Gastroesophageal sphincter (tissue), 4 donors: ENCODE data around the gene STC2. TPM values are rescaled to one million over a fixed set of nuclear protein-coding genes. Genes with fewer than 3 reads are reported as not detected.

ENCODE experiments used
- ATAC-seq: fragments of 150-250 bp; one replicate; pipeline ENCODE4 v1.9.1; 2016; ENCODE audit warnings: mild to moderate bottlenecking, moderate library complexity
- H3K27ac ChIP-seq, 4 donors: fragments of 200-600 bp; sonication (generic) in 3 of 4; 1 replicate in 3 of 4; 2 replicates in 1 of 4; pipeline ENCODE4 v1.5.1; 2016 to 2019
- H3K27me3 ChIP-seq: fragments of 200-600 bp; sonication (generic); one replicate; pipeline ENCODE4 v1.5.1; 2019
- H3K36me3 ChIP-seq, 2 donors: fragments of 200-600 bp; sonication (generic); one replicate each; pipeline ENCODE4 v1.5.1; 2019; ENCODE audit warnings: control low read depth in 1 of 2
- H3K4me1 ChIP-seq, 3 donors: fragments of 200-600 bp; sonication (generic); 1 replicate in 2 of 3; 2 replicates in 1 of 3; pipeline ENCODE4 v1.5.1; 2016 to 2019; ENCODE audit warnings: control low read depth in 2 of 3
- H3K4me3 ChIP-seq, 2 donors: fragments of 200-600 bp; sonication (generic); one replicate each; pipeline ENCODE4 v1.5.1; 2019; ENCODE audit warnings: mild to moderate bottlenecking in 1 of 2, moderate library complexity in 1 of 2
- H3K9me3 ChIP-seq, 3 donors: fragments of 200-600 bp; sonication (generic); one replicate each; pipeline ENCODE4 v1.5.1; 2017 to 2019; ENCODE audit warnings: control low read depth in 2 of 3
- EP300 ChIP-seq: sonication (generic); formaldehyde crosslinking; IDR thresholded peaks from one replicate; pipeline ENCODE4 v1.6.1; 2017; ENCODE audit warnings: antibody characterized with exemption, mild to moderate bottlenecking
- POLR2A ChIP-seq, 2 donors: fragments of 450-650 bp; IDR thresholded peaks; one replicate each; pipeline ENCODE4 v1.6.1; 2017; ENCODE audit warnings: antibody characterized with exemption in 2 of 2, mild to moderate bottlenecking in 2 of 2, moderate library complexity in 1 of 2
- POLR2AphosphoS5 ChIP-seq: sonication (generic); formaldehyde crosslinking; IDR thresholded peaks from one replicate; pipeline ENCODE4 v1.6.1; 2017; ENCODE audit warnings: antibody characterized with exemption
- WGBS, 2 donors: methylation state at CpG; one replicate each; pipeline ENCODE4 v1.1.5; 2018; ENCODE audit warnings: low coverage in 1 of 2; 5-methylcytosine and 5-hydroxymethylcytosine counted together
- total RNA-seq, 4 donors: library from RNA; depleted of rRNA; stranded (reverse); fragments of >200 nt; gene quantifications; one replicate each; pipeline ENCODE4 v1.1.0, GENCODE V29; 2016
- TF ChIP-seq, protein P1 (sequence below), 4 experiments: fragments of 200-600 bp in 2 of 4; fragments of 450-650 bp in 2 of 4; sonication (generic) in 1 of 4; IDR thresholded peaks; one replicate each; pipeline ENCODE4 v1.5.1; 2017 to 2019; ENCODE audit warnings: antibody characterized with exemption in 4 of 4, mild to moderate bottlenecking in 2 of 4, moderate library complexity in 2 of 4

The STC2 gene
- total RNA-seq, 4 donors from 2014 or later: 34.1 to 116 (median 84.6) TPM

DNA sequence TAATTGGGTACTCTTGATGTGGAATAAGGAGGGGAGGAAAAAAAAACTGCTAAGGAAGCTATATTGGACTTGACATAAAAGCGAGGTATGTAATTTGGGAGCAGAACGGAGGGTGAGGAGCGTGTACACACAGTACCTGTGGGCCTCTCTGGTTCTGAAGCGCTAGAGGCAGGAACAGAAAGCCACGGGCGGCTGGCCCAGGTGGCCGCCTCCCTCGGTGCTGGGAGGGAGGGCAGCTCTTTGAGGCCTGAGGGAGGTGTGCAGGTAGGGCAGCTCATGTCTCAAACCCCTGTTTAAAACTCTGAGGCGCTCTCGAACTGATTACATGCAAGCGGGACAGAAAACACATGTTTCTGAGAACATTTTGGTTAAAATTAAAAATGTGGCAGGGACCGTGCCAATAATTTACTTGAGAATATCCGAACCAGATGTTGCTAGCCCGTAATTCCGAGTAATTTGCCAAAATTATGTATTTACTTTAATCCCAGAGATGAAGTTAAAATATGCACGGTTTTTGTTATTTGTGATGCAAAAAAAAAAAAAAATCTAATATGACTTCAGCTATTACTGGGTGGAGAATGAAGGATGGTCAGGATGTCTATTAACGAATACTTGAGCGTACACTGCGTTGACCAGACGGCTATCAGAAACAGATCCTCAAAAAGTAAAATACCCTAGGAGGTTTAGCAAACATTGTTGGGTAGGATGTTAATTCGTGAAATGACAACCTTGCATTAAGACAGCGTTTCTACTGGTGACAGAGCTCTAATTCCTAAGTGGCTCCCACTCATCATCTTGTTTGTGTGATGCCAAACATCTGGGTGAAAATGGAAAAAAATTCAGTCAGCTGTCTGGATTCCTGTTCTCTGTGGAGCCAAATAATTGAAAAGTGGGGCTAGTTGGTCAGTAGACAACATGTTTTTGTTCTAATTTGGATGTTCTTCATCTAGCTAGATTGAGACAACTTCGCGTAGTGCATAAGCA, 24.4 kb upstream of the STC2 start:
- no peak for ATAC-seq
- no peak overlapping the region for H3K4me3 ChIP-seq
- H3K36me3 ChIP-seq: no peaks in the 10 kb centered on the region
- TF ChIP-seq POLR2A (IDR thresholded peaks at IDR 0.05) (no peak), EP300 (no peak), POLR2AphosphoS5 (no peak)
- TF ChIP-seq, protein P1, sequence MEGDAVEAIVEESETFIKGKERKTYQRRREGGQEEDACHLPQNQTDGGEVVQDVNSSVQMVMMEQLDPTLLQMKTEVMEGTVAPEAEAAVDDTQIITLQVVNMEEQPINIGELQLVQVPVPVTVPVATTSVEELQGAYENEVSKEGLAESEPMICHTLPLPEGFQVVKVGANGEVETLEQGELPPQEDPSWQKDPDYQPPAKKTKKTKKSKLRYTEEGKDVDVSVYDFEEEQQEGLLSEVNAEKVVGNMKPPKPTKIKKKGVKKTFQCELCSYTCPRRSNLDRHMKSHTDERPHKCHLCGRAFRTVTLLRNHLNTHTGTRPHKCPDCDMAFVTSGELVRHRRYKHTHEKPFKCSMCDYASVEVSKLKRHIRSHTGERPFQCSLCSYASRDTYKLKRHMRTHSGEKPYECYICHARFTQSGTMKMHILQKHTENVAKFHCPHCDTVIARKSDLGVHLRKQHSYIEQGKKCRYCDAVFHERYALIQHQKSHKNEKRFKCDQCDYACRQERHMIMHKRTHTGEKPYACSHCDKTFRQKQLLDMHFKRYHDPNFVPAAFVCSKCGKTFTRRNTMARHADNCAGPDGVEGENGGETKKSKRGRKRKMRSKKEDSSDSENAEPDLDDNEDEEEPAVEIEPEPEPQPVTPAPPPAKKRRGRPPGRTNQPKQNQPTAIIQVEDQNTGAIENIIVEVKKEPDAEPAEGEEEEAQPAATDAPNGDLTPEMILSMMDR (IDR thresholded peaks at IDR 0.05): no peak
- peak overlapping the region in 1 of 4 donors; percentile 36 for H3K27ac ChIP-seq
- H3K9me3 ChIP-seq: peaks cover 0 to 8% (median 0%) of the 10 kb centered on the region in 3 donors
- peaks cover 0 to 11% (median 0%) of the 10 kb centered on the region in 3 donors for H3K4me1 ChIP-seq
- no peaks in the 10 kb centered on the region for H3K27me3 ChIP-seq
- WGBS, 2 donors: 56 to 70% methylated on average over 21 of the region's 24 CpGs

DNA sequence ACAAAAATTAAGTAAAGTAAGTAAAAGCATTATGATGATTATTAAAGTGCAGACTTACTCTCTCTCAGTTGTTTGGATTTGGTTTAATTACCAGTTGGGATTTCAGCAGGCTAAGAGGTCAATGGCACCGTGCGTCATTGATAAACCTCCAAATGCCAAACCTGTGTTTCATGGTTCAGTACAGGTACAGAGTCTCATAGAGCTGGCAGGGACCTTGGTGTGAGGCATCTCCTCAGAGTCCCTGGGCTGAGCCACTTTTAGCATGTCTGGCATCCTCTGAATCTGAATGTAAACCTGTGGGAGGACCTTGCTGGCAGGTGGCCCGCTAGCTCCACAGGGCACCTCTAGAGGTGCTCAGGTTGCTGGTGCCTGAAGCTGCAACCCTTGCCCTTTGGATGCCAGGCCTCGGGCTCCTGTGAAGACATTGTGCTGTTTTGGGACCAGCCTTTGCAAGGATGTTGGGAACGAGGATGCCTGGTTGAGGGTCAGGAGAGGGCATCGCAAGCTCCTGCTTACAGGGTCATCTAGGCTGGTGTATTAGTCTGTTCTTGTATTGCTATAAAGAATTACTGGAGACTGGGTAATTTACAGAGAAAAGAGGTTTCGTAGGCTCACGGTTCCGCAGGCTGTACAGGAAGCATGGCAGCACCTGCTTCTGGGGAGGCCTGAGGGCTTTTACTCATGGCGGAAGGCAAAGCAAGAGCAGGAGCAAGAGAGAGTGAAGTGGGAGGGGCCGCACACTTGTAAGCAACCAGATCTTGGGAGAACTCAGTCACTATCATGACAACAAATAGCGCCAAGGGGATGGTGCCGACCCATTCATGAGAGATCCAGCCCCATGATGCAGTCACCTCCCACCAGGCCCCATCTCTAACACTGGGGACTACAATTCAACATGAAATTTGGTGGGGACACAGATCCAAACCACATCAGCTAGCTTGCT, 14.9 kb upstream of the STC2 start:
- H3K4me1 ChIP-seq: no peaks in the 10 kb centered on the region
- 67 to 84% methylated on average over 4 to 9 of the region's 13 CpGs for WGBS, 2 donors
- ATAC-seq: no peak
- no peaks in the 10 kb centered on the region for H3K36me3 ChIP-seq
- no peaks in the 10 kb centered on the region for H3K9me3 ChIP-seq
- no peak overlapping the region for H3K27ac ChIP-seq
- no peaks in the 10 kb centered on the region for H3K27me3 ChIP-seq
- no peak overlapping the region for H3K4me3 ChIP-seq
- TF ChIP-seq EP300 (no peak), POLR2A (IDR thresholded peaks at IDR 0.05) (no peak), POLR2AphosphoS5 (no peak)
- TF ChIP-seq, protein P1 (IDR thresholded peaks at IDR 0.05): no peak

DNA sequence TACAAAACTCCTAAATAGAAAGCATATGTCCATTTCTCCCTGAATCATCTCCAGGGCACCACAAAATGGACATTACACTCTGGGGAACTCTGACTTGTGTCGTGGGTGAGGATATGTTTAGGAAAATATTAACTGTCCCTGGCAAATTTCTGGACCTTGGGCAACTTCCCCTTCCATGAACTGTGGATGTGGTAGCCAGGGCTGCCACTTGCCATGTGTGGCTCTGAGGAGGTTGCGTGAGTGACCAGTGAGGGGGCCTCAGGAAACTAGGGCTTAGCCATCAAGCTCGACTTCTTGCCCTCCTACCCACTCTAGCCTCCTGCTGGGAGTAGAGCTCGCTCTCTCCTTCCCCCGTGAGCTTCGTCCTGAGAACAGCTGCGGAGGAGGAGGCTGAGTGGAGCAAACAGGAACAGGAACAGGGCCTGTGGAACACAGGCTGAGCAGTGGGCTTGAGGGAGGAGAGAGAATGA, 13.8 kb upstream of the STC2 start:
- 57 to 71% methylated on average over 1 to 2 of the region's 7 CpGs for WGBS, 2 donors
- TF ChIP-seq POLR2AphosphoS5 (no peak), EP300 (no peak), POLR2A (IDR thresholded peaks at IDR 0.05) (no peak)
- TF ChIP-seq, protein P1 (IDR thresholded peaks at IDR 0.05): no peak

GRCh38 chr5:173340984-173341383, 12.8 kb upstream of the STC2 start:
- no peaks in the 10 kb centered on the region for H3K4me1 ChIP-seq
- TF ChIP-seq POLR2A (IDR thresholded peaks at IDR 0.05) (no peak), EP300 (no peak), POLR2AphosphoS5 (no peak)
- TF ChIP-seq, protein P1 (IDR thresholded peaks at IDR 0.05): no peak
- H3K27me3 ChIP-seq: peaks cover 4% of the 10 kb centered on the region
- ATAC-seq: no peak
- no peak overlapping the region for H3K27ac ChIP-seq
- no peaks in the 10 kb centered on the region for H3K36me3 ChIP-seq
- H3K9me3 ChIP-seq: no peaks in the 10 kb centered on the region
- H3K4me3 ChIP-seq: no peak overlapping the region
- WGBS, 2 donors: 81 to 100% methylated on average over 1 to 3 of the region's 6 CpGs

More for the DNA sequence above, 13.8 kb upstream of the STC2 start:
- peaks cover 4% of the 10 kb centered on the region for H3K27me3 ChIP-seq
- no peak overlapping the region for H3K27ac ChIP-seq
- H3K9me3 ChIP-seq: no peaks in the 10 kb centered on the region
- H3K36me3 ChIP-seq: no peaks in the 10 kb centered on the region
- no peak overlapping the region for H3K4me3 ChIP-seq
- H3K4me1 ChIP-seq: no peaks in the 10 kb centered on the region
- no peak for ATAC-seq
